Globus pallidus (tissue), 1 donor: Measurements from ENCODE around the gene OBP2A.
"Not testable (repeated sequence)": the region's sequence is repeated elsewhere in the genome, so short reads cannot be mapped to it uniquely, and the experiment has no call there.

Experiments
- DNase-seq: peaks from one replicate; pipeline ENCODE4 v3.0.0-alpha.2; 2015; ENCODE audit warnings: low spot score

OBP2A gene, protein sequence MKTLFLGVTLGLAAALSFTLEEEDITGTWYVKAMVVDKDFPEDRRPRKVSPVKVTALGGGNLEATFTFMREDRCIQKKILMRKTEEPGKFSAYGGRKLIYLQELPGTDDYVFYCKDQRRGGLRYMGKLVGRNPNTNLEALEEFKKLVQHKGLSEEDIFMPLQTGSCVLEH

DNA sequence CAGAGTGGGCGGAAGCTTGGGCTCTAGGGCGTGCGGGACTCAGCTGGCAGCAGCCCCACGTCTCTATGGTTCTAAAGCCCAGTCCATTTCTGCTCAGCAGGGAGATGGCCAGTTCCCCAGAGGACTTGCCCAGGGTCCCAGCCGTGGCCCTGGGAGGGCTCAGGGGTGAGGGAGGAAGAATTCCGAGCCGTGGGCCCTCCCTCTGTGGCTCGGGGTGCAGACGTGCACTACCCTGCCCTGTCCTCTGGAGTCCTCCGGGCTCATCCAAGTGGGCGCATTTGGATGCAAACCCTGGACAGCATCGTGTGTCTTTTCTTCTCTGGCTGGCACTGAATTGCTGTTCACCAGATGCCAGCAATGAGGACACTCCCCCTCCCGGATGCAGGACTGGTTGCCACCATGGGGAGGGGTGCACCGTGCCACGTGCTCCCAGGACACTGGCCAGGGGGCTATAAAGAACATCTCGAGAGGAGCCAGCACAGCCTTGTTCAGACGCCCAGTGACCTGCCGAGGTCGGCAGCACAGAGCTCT lies at the start of gene OBP2A:
Gene OBP2A, plus strand, starts transcription at position 481 of the 531 bp plus-strand sequence. CDS start 55 bp downstream, outside the sequence.
- DNase-seq: not testable (repeated sequence)

DNA sequence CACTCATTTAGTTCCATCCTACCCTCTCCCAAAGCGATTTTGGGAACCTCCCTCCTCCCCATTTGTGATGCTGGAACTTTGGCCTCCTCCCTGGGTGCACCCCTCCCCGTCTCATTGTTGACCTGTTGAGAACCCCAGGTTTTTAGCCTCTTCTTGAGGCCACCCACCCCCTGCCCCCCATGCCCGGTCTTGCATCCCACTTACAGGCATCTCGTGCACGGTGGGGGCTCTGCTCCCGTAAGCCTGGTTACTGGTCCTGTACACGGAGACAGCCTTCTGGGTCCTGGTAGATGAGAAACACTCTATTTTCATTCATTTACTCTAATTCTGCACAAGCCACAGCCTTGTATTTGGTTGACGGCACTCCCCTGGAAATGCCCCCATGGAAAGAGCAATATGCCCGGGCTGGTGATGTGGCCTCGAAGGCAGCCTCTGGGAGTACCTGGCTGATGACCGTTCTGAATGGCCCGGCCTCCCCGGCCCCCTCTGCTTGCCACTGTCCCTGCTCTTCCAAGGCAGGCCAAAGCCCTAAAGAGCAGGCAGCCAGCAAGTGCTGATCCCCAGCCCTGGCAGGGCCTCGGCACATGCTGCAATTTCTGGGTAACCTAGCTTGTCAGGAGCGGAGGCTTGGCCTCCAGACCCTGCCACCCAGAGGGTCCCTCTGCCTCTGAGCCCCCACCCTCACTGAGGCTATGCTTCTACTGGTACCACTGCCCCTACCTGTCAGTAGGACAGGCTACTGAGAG lies 47.4 kb upstream of the OBP2A start:
- DNase-seq: no peak

DNA sequence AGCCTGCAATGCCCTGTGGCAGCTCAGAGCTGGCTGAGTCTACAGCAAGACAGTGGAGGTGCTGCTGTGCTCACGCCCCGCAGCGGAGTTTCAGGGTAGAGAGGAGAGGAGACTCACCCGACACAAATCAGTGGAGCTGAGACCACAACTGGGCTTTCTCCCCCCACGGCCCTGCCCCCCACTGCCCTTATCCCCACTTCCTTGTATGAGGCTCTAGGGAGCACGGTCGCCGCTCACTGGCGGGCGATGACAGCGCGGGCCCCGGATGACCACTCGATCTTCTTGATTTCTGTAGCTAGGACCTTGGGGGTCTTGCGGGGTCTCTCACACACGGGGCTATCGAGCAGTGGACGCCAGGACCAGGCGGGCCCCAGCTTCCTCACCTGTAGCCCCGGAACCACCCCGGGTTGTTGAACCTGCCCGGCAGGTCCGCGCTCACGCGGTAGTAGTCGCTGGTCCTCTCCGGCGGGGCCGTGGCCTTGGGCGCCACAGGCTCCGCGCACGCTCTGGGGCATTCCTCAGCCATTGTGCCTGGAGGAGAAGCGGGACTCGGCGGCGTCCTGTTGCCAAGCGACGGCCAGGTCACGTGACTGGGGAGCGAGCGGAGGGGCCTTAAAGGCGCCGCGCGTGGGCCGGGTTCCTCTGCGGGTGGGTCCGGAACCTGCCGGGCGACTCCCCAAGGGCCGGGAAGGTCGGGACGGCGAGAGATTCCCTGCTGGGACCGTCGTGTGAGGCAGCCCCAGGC lies 46.4 kb upstream of the OBP2A start:
- DNase-seq: peak; percentile 89

DNA sequence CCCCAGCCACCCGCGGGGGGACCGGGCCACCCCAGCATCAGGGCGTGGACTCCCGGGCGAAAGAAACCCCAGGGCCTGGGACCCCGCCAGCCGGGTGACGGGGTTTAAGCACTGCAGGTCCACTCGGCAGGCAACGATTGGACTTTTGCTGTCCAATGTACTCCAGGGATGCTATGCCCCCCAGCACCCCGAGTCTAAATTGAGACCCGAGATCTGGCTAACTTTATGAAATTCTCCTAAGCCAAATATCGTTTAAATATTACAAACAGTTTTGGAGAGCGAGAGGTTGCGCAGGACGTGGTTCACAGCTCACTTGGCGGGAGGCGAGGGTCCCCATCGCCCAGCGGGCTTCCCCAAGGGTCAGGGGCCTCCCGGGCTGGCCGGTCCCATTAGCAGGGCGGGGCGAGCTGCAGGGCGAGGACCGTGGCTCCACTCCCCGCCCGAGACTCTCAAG lies 45.8 kb upstream of the OBP2A start:
- no peak for DNase-seq

DNA sequence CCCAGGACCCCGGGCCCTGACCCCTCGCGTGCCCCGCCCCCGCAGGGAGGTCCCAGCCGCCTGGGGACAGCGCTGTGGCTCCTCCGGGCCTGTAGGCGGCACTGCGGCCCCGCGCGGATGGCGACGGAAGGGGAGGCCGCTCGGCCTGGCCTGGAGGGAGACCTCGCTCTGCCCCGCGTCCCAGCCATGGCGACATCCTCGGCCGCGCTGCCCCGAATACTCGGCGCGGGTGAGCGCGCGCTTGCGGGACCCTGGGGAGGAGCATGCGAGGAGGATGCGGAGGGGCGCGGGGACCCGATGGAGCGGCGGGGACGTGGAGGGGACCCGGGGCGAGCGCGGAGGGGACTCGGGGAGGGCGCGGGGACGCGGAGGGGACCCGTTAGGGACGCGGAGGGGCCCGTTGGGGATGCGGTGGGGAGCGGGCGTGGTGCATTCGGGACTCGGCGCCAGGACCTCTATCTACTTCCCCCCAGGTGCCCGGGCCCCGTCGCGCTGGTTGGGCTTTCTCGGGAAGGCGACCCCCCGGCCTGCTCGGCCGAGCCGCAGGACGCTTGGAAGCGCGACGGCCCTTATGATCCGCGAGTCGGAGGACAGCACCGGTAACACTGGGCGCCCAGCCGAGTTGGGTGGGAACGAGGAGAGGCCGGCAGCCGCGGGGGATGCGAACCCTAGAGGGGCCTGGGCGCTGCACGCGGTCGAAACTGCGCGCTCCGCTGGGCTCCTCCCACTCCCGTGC lies 45.2 kb upstream of the OBP2A start, which contains the start of gene MRPS2:
Gene MRPS2, plus strand, starts transcription at position 158 of the 736 bp plus-strand sequence. Its CDS starts 29 bp downstream, at position 187.
- peak; percentile 83 for DNase-seq

DNA sequence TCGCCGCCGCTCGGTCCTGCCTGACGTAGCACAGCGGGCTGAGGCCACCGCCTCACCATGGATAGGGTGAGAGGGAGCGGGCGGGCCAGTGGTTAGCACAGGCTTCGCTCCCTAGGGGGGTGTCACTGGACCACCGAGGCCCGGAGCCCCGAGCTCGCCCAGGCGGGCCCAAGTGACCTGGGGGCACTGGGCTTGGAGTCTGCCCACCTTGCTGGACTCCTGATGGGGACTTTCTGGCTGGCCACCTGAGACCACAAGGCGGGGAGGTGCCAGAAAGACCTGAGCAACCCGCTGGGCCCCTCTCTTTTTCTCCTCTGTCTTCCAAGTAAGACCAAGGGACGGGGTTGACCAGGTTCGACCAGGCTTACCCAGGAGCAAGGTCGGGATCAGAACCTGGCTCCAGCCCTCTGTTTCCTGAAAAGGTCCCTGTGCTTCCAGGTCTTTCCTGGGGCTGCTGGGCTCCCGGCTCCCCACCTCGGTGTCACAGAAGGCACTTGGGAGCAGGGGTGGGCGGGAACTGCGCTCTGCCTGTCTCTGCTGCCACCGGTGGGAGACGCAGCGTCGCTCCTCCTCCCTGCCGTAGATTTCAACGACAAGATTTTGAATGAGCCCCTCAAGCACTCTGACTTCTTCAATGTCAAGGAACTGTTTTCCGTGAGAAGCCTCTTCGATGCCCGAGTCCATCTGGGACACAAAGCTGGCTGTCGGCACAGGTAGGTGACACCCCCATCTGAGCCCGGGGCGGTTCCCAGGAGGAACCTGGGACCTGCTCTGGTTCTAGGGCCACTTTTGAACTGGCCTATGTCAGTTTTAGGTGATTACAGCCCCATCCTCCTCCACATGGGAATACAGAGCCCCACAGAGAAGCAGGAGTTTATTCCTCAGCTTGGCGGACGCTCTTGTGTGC lies 44.4 kb upstream of the OBP2A start:
- DNase-seq: no peak

DNA sequence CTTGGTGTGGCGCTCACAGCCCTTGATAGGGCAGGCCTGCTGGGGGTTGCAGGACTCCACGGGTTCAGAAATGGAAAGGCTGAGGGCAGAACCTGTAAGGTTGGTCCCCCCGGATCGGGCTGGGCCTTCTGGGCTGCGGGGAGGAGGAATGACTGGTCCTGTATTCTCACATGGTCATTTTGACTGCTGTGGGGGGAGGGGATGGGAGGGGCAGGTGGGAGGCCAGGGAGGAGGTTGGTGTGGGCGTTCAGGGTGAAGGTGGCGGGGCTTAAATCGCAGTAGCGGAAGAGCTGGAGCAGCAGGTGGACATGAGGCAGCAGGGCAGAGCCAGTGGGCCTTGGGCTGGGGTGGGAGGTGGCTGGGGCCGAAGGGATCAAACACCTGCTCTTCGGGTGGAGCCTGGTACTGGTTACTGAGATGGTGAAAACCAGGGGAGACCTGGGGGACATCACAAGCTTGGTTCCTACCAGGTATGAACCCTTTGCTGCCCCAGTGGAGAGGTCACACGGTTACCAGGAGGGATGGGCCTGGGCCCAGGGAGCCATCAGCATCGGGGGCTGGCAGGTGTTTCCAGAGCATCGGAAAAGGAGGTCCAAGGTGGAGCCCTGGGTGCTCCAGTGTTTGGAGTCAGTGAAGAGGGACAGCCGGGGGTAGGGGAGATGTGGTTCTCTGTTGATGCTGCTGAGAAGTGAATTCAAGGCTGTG lies 43.6 kb upstream of the OBP2A start:
- no peak for DNase-seq

DNA sequence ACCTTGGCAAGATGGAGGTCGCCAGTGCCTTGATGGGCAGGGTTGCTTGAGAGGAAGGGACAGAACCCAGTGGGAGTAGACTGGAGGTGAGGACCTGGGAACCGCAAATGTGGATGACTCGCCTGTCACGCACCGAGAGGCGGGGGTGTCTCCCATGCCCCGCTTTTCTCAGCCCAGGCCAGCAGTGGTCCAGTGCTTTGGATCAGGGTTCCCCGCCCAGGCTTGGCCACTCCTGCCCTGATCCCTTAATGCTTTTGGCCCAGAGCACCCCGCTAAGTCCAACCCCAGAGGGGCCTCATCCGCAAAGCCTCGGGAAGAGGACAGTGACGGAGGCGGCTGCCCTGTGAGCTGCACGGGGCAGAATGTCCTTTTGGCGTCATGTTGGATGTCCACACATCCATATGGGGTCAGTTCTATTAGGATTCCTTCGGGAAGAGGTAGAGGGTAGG lies 43.0 kb upstream of the OBP2A start:
- DNase-seq: no peak

DNA sequence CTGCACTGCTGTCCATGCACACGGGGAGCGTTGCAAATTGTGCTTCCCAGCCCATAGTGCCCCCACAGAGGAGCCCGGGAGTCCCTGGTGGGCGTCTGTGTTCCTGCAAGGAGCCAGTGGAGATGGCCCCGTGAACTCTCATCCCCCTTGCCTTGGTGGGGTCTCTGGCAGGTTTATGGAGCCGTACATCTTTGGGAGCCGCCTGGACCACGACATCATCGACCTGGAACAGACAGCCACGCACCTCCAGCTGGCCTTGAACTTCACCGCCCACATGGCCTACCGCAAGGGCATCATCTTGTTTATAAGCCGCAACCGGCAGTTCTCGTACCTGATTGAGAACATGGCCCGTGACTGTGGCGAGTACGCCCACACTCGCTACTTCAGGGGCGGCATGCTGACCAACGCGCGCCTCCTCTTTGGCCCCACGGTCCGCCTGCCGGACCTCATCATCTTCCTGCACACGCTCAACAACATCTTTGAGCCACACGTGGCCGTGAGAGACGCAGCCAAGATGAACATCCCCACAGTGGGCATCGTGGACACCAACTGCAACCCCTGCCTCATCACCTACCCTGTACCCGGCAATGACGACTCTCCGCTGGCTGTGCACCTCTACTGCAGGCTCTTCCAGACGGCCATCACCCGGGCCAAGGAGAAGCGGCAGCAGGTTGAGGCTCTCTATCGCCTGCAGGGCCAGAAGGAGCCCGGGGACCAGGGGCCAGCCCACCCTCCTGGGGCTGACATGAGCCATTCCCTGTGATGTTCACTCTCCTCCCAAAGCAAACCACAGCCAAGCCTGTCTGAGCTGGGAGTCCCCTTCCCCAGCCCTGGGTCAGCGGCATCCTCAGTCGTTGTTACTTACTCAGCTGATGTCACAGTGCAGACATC lies 42.3 kb upstream of the OBP2A start:
- DNase-seq: no peak

DNA sequence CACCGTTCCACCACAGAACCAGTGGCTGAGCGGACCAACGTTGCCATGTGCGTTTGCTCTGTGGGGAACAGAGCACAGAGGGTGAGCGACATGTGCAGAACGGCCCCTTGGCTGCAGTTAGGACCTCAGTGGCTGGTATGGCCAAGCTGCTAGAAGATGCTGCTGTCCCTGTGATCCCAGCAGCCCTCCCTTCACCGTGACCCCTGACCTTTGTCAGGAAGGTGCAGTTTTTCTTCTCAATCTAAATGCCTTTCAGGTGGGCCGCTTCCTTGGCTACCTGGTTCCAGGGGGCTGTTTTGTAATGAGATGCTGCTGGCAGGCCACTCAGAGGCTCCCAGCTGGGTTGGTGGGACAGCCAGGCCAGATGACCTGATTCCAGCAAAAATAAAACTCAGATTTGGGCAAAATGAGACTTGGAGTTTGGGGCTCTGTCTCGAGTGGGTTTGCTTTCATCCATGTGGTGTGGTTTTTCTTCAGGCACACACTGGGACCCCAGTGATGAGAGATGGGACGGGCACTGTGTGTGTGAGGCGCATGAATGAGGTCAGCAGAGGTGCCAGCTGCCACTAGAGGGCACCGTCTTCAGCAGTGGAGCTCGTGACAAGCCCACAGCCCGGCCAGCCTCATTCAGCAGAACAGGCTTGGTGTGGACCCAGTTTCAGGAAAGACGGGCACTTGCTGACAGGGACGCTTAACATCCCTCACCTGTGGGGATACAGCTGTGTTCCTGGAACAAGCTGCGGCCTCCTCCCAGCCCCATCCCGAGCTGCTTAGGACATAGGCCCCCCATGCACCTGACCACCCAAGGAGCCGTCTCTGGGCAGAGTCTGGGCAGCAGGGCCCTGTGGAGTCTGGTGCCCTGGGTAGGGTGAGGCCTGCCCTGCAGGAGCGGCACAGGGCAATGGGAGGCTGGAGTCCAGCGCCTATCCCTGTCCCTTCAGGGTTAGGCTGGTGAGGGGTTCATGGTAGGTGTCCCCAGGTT lies 41.4 kb upstream of the OBP2A start:
- DNase-seq: peak; percentile 47

DNA sequence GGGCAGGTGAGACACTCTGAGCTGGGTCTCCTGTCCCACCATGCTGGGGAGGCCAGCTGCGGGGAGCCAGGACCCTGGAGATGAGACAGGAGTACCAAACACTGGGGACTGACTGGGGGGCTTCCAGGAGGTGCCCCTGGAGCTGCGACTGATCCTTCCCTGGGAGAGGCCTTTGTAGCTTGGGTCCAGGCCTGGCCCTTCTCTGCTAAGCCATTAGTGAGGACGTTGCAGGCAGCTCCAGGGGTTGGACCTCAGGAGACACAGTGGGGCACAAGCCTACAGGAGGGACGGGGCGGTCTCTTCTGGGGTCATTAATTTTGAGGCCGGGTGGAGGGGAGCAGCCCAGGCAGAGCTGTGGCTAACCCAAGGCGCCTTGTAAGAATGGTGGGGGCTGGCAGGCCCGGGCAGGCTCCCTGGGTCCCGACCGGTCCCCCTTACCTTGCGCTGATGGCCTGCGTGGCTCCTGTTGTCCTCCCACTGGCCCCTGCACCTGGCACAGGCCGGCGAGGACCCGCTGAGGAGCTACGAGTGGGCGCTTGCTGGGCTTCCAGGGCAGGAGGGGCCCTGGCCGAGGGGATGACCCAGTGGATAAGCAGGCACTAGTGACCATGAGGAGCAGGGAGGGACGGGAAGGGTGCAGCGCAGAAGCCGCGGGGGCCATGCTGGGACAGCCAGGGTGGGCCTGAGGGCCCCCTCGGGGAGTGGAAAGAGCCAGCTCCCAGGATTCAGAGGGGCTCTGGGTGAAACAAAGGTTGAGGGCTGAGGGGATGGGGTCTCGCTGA lies 40.3 kb upstream of the OBP2A start:
- DNase-seq: no peak

DNA sequence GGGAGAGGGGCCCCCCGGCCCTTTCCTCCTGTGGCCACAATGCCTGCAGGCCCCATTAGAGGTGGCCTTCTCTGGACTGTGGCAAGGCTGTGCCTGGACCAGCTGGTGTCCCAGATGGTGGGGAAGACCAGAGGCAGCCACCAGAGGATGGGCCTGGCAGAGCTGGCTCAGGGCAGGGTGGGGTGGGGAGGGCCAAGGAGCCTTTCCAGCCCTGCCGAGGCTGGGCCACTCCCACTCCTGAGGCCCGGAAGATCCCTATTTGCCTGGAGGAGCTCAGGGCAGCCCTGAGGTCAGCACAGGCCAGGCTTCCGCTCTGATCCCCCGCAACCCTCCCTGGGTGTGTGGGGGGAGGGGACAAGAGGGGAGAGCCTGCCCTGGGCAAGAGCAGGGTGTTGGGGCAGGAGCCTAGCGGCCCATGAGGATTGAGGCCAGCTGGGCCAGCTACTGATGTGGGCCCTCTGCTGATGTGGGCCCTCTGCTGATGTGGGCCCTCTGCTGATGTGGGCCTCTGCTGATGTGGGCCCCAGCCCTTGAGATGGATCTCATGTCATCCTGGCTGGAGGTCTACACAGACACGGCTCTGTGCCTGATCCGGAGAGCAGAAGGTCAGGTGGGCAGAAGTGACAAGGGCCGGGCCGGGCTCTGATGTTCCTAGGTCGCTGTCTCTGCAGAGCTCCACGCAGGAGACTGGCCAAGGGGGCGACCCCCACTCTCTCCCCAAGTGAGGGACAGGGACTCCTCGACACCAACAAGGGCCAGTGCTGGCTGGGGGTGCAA lies 39.4 kb upstream of the OBP2A start:
- no peak for DNase-seq

DNA sequence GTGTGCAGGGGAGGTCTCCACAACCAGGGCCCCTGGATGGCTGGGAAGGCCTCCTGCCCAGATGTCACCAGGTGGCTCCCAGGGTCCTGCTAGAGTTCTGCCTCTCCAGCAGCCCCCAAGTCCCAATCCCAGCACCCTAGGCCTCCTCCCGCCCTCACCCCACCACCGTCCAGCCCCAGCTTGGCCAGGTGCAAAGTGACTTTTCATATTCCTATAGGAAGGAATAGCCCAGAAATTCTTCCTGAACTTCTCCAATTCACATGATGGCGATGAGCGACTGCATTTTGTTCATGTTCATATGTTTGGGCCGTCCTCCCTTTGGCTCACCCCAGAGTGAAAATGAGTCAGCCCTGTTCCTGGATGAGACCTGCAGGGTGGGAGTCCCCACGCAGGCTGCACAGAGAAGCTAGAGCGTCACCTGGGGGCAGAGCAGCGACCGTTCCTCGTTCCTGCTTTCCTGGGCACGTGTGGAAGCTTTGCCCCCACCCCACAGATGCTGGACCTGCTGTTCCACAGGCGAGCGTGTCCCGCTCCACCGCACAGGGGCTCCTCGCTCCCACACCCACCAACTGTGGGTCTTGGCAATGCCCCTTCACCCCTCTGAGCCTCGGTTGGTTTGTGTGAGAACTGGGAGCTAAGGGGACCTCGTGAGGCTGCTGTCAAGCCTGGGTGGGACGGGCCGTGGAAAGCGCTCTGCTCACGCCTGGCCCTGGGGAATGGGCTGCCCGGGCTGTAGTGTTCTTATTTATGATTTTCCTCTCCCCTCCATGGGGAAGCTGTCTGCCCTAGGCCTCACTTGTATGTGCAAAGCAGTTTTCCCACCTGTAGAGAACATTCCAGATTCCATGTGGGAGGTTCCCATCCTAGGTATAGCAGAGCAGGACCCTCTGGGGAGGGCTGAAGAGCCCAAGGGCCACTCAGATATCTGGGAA lies 38.6 kb upstream of the OBP2A start:
- no peak for DNase-seq

DNA sequence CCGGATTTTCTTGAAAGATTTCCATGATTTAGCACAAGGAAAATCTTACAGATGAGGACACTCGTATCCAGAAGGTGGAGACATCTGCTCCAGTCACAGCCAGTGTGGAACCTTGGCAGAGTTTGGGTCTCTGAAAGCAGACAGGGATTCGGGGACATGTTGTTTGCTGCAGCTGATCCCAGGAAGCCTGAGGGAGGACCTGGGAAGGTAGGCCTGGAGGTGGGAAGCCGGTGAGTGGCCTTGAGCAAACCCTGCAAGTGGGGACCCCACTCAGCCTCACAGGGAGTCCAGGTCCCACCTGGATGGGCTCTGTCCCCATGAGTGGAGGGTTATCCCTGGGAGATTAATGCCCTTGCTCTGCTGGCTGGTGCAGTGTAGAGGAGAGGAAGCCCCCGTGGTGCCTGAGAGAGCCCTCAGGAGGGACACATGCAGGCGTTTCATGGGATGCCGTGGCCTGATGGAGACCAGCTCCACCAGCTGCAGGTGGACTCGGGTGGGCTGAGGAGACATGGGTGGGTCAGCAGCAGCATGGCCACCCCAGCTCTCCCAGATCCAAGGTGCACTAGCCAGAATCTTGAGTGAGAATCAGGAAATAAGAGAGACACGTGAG lies 37.6 kb upstream of the OBP2A start:
- no peak for DNase-seq

DNA sequence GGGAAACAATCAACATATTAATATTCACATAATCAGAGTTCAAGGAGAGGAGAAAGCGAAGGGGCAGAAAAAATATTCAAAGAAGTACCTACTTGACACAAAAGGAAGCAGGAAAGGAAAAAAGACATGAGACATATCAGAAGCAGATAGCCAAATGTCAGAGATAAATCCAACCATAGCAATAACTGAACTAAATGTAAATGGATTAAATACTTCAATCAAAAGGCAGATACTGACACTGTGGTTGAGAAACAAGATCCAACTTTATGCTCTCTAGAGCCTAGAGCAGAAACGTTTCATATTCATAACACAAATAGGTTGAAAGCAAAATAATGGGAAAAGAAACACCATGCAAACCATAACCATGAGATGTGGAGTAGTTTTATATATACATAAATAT lies 36.5 kb upstream of the OBP2A start:
- no peak for DNase-seq
